GM20000 (cell line): ENCODE results near the gene DUSP3.

Experiments
- DNase-seq: peaks from one replicate; pipeline ENCODE4 v3.0.0; 2012; ENCODE audit warnings: low spot score
- CTCF ChIP-seq: IDR thresholded peaks from 2 replicates; pipeline ENCODE4 v1.5.1; 2012; ENCODE audit warnings: mild to moderate bottlenecking, control low read depth; ENCODE audit errors: extremely low read depth, missing control alignments

Gene DUSP3

GRCh38 chr17:43779145-43780125 is 658 bp upstream of the DUSP3 start:
- TF ChIP-seq CTCF, result no peak
- DNase-seq, result no peak

GRCh38 chr17:43774304-43775250 is 4.2 kb downstream of the DUSP3 start:
- DNase-seq, result no peak
- TF ChIP-seq CTCF, result no peak

- TF ChIP-seq CTCF, result no peak
These were observed 5.7 kb downstream of the DUSP3 start for GRCh38 chr17:43772877-43773648.

GRCh38 chr17:43771463-43771862 is 7.3 kb downstream of the DUSP3 start:
- no peak for DNase-seq
- no peak for TF ChIP-seq CTCF

More at GRCh38 chr17:43772877-43773648, 5.7 kb downstream of the DUSP3 start:
- no peak for DNase-seq

GRCh38 chr17:43770957-43771356 is 7.8 kb downstream of the DUSP3 start:
- no peak for DNase-seq
- no peak for TF ChIP-seq CTCF

DNA sequence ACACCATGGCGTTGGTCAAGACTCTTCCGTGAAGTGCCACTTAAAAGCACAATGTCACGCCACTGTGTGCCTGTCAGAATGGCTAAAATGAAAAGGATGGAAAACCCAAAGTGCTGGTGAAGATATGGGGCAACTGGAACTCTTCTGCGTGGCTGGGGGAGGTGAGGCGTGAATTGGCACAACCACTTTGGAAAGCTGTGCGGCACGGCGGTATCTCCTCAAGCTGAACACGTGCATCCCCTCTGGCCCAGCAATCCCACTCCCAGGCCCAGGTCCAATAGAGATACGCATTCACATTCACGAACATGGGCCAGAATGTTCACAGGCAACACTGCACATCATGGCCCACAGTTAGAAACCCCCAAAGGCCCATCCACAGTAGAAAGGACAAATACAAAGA is 8.9 kb downstream of the DUSP3 start:
- no peak for TF ChIP-seq CTCF
- DNase-seq, result no peak
